Esophagus squamous epithelium (tissue), 4 donors: Measurements from ENCODE around the gene SALL3.

Experiments used
- POLR2A ChIP-seq, 4 donors: fragments of 450-650 bp; IDR thresholded peaks; one replicate each; pipeline ENCODE4 v1.6.1; 2017; ENCODE audit warnings: antibody characterized with exemption in 4 of 4, mild to moderate bottlenecking in 4 of 4, moderate library complexity in 3 of 4
- TF ChIP-seq, protein P1 (sequence below), 6 experiments: fragments of 450-650 bp in 4 of 6; fragments of 200-600 bp in 2 of 6; sonication (generic) in 2 of 6; IDR thresholded peaks; one replicate each; pipeline ENCODE4 v1.5.1; 2016 to 2019; ENCODE audit warnings: antibody characterized with exemption in 6 of 6, mild to moderate bottlenecking in 4 of 6, moderate library complexity in 4 of 6

DNA sequence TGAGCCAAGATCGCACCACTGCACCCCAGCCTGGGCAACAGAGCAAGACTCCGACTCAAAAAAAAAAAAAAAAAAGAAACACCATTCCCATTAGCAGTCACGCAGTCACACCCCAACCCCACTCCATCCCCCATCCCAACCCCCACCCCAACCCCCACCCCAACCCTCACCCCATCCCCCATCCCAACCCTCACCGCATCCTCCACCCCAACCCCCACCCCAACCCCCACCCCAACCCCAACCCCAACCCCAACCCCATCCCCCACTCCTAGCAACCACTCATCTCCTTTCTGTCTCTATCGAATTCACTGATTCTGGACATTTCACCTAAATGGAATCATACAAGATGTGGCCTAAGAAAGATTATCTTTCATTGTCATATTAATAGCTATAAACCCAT, 63.7 kb downstream of the SALL3 start:
- TF ChIP-seq, protein P1, sequence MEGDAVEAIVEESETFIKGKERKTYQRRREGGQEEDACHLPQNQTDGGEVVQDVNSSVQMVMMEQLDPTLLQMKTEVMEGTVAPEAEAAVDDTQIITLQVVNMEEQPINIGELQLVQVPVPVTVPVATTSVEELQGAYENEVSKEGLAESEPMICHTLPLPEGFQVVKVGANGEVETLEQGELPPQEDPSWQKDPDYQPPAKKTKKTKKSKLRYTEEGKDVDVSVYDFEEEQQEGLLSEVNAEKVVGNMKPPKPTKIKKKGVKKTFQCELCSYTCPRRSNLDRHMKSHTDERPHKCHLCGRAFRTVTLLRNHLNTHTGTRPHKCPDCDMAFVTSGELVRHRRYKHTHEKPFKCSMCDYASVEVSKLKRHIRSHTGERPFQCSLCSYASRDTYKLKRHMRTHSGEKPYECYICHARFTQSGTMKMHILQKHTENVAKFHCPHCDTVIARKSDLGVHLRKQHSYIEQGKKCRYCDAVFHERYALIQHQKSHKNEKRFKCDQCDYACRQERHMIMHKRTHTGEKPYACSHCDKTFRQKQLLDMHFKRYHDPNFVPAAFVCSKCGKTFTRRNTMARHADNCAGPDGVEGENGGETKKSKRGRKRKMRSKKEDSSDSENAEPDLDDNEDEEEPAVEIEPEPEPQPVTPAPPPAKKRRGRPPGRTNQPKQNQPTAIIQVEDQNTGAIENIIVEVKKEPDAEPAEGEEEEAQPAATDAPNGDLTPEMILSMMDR (IDR thresholded peaks at IDR 0.05) = no peak
- TF ChIP-seq POLR2A (IDR thresholded peaks at IDR 0.05) = no peak
